GM12801 (cell line): ENCODE data around the gene PDE11A.

Experiments
- CTCF ChIP-seq: IDR thresholded peaks from one replicate; pipeline ENCODE4 v1.5.1; 2011; ENCODE audit warnings: control low read depth; ENCODE audit not compliant: insufficient read length; ENCODE audit errors: extremely low read depth

The PDE11A gene

DNA sequence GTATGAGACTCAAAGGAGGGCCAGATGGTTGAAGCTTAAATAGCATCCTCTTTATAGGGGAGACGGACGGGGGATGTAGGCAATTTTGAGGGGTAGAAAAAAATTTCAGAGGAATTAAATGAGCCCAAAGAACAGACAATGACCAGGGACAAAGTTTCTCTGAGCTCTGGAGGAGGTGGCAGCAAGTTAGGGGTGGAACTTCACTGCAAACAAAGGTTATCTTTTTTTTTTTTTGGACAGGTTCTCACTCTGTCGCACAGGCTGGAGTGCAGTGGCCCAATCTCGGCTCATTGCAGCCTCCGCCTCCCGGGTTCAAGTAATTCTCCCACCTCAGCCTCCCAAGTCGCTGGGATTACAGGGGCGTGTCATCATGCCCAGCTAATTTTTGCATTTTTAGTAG lies 195.6 kb downstream of the PDE11A start:
- no peak for TF ChIP-seq CTCF

GRCh38 chr2:177874686-177875085 lies 197.9 kb downstream of the PDE11A start:
- TF ChIP-seq CTCF = no peak

- TF ChIP-seq CTCF = no peak
Observed at GRCh38 chr2:177873915-177874314, 198.7 kb downstream of the PDE11A start.

GRCh38 chr2:177872286-177872685 lies 200.3 kb downstream of the PDE11A start:
- no peak for TF ChIP-seq CTCF

DNA sequence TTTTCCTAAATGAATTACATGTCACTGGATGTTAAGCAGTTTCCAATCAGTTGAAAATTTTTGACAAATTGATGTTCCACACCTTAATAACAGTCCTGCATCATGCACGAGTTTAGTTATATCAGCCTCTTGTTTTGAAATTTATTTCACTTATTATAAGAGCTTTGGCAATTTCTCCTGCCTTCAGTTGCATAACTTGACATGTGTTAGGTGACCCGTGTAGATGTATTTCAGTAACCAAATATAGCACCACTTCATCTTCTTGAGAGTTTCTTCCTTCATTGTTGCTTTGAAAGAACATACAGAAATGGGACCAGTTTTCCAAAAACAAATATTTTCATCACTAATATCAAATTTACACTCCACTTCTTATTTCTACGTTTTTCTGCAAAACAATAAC lies 202.7 kb downstream of the PDE11A start:
- no peak for TF ChIP-seq CTCF

- no peak for TF ChIP-seq CTCF
Observed at GRCh38 chr2:177869209-177869608, 203.4 kb downstream of the PDE11A start.

DNA sequence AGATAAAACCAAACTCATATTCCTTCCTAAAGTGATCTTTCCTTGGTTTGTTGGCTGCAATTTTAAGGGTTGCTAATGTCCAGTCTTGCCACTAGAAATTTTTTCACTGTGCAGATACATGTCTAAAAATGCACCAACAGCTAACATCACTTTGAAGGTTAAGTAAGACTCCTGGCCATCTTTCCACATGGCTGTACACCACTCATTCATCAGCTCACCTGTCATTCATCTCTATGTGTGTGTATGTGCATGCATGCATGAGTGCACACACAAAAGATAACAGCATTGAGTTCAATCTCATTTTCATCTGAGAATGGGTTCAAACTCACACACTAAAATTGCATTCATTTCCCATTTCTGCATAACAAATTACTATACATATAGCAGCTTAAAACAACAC lies 203.8 kb downstream of the PDE11A start:
- no peak for TF ChIP-seq CTCF

DNA sequence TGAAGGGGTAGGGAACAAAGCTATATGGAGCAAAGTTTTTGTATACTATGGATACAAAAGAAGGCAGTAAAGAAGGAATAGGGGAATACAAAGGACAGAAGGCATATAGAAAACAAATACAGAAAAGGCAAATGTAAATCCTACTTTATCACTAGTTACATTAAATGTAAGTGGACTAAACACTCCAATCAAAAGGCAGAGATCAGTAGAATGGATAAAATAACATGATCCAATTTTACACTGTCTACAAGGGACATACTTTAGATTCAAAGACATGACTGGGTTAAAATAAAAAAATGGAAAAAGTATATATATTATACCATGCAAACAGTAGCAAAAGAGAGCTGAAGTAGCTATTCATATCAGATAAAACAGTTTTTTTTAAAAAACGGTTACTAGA lies 215.0 kb downstream of the PDE11A start:
- no peak for TF ChIP-seq CTCF
